GM19395 (cell line): ENCODE measurements around the gene VIM.
A peak's percentile ranks its signal among the peaks of the same experiment; 100 is the strongest.
"Not testable (repeated sequence)": the region's sequence is repeated elsewhere in the genome, so short reads cannot be mapped to it uniquely, and the experiment has no call there.

Source experiments
- ATAC-seq: cut with Tn5 transposase; IDR thresholded peaks from one replicate; pipeline ENCODE4 v1.9.1; 2021; ENCODE audit warnings: mild to moderate bottlenecking, moderate library complexity; ENCODE audit not compliant: unreplicated experiment

VIM gene

DNA sequence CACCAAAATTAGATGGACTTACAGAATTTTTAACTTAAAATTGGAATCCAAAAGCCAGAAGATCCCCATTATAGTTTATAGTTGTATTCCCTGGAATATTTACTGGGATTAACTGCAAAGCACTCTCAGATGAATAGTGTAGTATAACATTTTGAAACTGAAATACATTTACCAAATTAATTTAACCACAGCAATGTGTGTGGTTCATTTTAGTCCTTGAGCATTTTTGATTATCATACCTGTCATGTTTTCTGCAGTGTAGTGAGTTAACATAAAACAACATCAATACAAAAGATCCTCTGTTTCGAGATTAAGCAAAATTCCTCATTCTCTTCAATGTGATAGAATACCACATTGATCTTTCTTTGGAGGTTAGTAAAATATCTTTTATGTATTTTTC is 3.7 kb downstream of the VIM start:
- ATAC-seq, result no peak

DNA sequence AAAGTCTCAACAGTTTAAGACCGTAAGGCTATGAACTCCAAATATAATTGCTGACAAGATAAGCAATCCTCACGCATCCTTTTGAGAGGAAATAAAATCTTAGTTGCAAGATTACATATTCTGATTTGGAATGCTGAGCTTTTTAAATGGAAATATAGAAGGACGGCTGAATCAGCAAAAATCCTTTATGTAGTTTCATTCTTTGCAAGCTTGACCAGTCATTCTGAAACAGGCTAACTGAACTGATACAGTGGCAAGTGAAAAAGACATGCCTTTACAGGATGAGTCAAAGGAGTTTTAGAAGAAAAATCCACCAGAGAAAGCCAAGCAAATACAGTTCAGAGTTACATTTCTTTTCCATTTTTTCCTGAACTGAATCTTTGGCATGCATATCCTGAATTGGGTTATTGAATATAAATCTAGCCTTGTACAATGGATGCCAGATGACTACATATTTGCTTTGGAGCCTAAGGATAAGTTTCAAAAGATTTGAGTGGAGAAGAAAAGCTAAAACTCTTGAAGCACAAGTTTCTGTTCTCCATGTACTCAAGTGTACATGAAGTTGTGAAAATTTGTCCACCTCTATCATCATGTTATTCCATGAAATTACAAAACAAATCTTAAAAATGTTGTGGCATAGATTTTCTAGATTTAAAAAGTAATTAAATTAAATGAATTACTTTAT is 4.4 kb downstream of the VIM start:
- ATAC-seq, result peak; percentile 14

DNA sequence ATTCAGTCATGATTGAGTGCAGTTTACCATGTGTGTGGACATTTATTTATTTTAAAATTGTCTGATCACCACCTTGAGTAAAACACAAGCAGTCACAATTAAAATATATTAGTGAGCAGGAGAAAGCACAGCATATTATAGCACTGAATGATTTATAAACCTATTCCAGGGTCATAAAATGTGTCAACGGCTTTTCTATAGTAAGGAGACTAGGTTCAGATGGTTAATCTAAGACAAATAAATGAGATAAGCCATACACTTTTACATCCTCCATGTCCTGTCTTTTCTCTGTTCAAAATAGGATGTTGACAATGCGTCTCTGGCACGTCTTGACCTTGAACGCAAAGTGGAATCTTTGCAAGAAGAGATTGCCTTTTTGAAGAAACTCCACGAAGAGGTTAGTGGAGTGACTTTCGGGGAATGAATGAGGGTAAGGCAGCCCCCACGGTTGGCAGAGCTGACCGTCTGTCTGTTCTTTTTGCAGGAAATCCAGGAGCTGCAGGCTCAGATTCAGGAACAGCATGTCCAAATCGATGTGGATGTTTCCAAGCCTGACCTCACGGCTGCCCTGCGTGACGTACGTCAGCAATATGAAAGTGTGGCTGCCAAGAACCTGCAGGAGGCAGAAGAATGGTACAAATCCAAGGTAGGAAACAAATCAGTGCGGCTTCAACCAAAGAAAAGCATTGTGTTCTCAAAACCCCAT is 5.4 kb downstream of the VIM start:
- no peak for ATAC-seq

DNA sequence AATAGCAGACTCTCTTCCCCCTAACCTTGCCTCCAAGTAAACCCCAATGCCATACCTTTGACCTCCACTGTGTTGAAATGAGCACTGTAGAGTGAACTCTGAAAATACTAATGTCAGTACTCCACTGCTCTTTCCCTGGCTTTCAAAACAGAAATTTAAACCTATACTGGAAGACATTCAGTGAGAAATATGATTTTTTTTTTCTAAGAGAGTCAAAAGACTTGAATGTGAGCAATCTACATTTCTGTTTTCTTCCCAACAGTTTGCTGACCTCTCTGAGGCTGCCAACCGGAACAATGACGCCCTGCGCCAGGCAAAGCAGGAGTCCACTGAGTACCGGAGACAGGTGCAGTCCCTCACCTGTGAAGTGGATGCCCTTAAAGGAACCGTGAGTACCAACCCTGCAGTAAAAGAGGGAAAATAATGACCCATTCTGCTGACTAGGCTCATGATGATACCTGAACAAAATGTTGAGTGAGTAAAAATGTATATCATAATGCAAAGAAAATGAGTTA is 6.4 kb downstream of the VIM start:
- ATAC-seq, result no peak

DNA sequence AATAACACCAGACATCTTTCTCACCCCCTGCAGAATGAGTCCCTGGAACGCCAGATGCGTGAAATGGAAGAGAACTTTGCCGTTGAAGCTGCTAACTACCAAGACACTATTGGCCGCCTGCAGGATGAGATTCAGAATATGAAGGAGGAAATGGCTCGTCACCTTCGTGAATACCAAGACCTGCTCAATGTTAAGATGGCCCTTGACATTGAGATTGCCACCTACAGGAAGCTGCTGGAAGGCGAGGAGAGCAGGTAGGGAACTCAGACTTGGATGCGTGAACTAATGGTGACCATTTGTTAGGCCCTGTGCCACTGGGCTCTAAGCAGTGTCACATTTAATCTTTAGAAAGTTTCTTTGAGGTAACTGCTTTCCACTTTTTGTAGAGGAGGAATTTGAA is 7.1 kb downstream of the VIM start:
- ATAC-seq, result no peak

DNA sequence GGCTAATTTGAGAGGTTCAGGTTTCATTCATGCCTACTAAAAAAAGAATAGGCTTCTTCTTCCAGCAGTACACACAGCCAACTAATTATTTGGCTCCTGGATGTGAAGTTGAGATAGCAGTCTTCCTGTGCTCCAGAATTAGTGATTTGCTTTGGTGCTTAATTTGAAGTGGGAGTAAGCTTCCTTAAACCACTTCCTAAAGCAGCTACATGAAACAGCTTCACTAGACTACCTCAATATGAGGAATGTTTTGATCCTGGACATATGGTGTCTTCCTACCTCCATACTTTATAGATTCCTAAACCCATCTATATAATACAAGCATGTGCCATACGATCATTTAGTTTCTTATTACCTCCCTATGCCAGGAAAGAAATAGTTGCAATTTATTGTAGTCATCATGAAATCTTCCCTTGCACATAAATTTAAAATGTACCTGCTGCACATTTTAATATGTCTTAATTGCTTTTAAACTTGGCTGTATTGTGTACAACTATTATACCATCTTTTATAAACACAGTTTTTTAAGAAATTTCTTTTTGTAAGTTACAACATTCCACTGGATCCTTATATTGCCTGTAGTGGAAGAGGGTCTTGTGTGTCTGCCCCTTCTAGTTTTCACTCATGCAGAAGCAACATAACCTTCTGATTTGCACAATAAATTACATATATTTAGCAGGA is 8.6 kb downstream of the VIM start:
- no peak for ATAC-seq

DNA sequence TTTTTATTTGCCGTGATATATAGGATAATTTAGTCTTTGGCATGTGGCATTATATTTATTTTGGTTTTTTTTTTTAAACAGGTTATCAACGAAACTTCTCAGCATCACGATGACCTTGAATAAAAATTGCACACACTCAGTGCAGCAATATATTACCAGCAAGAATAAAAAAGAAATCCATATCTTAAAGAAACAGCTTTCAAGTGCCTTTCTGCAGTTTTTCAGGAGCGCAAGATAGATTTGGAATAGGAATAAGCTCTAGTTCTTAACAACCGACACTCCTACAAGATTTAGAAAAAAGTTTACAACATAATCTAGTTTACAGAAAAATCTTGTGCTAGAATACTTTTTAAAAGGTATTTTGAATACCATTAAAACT is 9.1 kb downstream of the VIM start:
- ATAC-seq, result no peak

DNA sequence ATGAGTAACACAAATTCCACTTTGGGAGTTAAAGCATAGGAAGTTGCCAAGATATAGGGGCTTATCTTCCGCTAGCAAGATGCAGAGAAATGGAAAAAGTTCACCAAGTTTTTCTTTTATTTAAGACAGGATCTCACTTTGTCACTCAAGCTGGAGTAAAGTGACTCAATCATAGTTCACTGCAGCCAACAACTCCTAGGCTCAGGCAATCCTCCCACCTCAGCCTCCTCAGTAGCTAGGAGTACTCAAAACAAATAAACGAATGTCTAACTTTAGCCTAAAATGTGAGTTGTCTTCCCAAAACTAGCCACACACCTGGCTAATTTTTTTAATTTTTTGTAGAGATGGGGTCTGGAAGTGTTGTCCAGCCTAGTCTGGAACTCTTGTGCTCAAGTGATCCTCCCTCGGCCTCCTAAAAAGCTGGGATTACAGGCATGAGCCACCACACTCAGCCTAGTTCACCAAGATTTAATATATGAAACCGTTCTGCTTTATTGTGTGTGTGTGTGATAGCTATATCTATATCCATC is 9.9 kb downstream of the VIM start:
- ATAC-seq, result no peak

DNA sequence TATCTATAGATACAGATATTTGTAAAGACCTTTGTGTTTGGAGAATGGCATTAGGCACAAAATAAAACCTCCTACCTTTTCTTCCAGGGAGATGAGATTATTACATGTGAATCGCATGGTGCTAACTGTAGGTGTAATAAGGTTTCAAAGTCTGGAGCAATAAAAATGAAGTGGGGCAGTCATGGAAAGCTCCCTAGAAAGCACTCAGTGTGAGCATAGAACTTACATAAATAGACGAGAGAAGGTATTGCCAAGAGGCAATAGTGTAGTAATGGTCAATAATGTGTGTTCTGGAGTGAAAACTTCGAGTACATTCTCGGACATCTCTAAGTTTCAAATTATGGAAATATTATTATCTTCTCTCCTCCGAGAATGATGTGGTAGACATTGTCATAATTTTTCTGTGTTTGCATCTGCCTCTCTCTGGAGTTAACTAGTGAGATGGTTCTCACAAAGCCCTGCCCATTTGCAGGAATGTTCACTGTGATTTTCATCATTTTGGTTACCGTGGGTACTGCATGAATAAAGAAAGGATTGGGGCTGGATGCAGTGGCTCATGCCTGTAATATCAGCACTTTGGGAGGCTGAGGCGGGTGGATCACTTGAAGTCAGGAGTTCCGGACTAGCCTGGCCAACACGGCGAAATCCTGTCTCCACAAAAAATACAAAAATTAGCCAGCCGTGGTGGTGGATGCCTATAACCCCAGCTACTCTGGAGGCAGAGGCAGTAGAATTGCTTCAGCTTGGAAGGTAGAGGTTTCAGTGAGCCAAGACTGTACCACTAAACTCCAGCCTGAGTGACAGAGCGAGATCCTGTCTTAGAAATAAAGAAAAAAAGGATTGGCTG is 10.6 kb downstream of the VIM start:
- no peak for ATAC-seq

DNA sequence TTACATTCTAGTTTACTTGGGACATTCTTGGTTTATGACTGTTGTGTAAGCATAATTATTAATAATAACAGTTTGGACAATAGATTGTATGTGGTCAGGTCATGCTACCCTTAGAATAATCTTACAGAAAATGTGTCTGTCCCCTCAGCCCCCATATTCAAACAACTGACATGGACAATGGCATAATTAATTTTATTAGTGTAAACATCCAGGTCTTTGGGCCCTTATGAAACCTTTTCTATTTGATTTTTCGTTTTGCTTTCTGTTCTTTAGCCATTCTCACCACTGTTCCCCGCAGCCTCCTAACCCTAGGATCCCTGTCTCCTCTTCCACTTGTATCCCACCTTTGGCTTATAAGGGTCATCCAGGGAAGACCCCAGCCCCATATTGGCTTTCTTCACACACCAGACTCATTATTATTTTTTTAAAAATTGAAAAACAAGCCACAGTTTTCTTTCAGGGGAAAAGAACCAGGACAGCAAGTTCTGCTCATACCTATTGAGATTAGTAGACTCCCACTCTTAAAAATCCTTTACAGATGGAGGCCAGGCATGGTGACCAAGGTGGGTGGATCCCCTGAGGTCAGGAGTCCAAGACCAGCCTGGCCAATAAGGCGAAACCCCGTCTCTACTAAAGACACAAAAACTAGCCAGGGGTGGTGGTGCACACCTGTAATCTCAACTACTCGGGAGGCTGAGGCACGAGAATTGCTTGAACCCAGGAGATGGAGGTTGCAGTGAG is 11.5 kb downstream of the VIM start:
- no peak for ATAC-seq

DNA sequence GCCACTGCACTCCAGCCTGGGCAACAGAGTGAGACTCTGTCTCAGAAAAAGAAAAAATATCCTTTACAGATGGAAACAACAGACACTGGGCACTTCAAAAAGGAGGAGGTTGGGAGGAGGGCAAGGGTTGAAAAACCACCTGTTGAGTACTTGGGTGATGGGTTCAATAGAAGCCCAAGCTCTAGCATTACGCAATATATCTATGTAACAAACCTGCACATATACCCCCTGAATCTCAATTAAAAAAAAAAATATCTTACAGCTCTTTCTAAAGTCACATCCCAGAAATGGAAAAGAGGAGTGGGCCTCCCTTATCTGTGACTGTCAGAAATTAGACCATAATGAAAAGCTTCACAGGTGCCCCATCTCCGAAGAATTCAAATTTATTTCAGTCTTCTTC is 12.1 kb downstream of the VIM start:
- ATAC-seq, result no peak

DNA sequence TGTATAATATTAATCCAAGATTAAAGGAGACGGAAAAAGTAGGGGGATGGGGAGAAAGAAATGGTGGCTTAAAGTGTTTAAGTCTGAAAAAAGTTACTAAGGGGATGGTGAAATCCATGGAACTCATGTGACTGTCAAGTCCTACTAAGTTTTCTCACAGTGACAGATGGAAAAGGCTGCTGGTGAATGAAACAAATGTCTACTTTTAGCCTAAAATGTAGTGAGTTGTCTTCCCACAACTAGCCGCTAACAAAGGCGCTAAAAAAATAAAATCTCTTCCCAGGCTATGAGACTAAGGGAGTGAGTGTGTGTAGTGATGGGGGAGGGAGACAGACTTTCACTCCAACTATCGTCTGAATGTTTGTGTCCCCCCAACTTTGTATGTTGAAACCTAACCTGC is 12.6 kb downstream of the VIM start:
- ATAC-seq, result no peak

DNA sequence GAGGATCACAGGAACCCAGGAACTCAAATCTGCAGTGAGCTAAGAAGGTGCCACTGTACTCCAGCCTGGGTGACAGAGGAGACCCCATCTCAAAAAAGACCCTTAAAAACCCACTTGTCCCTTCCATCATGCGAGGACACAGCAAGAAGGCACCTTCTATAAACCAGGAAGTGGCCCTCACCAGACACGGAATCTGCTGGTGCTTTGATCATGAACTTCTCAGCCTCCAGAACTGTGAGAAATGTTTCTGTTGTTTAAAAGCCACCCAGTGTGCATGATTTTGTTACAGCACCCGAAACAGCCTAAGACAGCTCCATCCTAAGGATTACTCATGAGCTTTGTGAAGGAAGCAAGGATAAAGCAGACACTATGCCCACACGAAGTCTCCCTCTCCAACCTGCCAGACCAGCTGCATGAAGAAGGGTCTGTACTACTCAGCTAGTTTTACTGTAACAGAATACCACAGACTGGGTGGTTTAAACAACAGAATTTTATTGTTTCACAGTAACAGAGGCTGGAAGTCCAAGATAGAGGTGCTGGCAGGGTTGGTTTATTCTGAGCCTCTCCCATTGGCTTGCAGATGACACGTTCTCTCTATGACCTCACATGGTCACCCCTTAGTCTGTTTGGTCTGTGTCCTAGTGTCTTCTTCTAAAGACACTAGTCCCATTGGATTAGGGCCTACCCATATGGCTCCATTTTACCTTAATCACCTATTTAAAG is 13.7 kb downstream of the VIM start:
- no peak for ATAC-seq

DNA sequence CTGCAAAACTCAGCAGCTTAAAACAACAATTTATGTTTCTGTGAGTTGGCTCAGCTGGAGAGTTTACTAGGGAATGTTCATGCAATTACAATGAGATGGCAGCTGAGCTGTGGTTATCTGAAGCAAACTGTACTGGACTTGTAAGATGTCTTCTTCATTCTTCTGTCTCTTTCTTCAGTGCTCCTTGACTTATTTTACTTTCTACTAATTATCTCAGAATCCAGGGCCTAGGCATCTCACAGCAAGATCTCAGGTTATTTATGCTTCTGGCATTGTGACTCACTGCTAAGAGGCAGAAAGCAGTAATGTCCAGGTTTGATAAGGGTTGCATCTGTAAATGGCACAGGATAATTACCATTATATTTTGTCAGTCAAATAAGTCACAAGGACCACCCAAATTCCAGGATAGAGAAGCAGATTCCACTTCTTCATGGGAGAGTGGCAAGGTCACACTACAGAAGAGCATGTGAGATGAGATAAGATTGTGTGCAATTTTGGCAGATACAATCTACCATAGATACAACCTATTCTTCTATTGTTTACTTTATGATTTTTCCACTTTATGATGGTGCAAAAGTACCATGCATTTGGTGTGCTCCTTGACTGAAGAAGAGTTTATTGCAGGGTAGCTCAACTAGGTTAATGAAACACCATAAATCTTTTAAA is 16.8 kb downstream of the VIM start:
- no peak for ATAC-seq

DNA sequence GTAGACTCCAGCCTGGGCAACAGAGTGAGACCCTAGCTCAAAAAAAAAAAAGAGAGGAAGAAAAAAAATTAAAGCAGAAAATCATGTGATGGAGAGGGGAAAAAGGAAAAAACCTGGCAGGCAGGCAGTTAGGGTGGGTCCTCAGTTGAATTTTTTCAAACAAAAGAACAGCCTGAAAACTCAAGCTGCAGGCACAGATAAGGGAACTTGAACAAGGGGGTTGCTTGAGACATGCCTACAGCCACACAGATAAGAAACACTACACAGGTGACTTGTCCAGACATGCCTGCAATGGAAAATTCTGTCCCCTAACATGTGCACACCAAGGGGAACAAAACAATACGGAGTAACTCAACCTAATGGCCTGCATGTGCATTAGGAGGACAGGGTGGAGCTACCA is 19.2 kb downstream of the VIM start:
- no peak for ATAC-seq

DNA sequence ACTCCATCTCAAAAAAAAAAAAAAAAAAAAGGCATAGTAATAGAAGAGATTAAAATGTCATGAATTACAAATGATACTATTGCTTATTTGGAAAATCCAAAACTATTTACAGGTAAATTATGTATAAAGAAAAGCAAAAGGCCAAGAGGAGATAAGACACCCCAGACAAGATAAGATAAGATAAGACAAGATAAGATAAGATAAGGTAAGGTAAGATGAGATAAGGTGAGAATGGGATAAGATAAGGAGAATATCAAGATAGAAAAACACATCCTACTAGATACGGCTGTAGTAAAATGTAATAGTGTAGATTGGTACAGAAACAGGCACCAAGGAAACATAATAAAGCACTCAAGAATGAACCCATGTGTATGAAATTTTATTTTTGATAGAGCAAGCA is 20.9 kb downstream of the VIM start:
- ATAC-seq, result no peak

DNA sequence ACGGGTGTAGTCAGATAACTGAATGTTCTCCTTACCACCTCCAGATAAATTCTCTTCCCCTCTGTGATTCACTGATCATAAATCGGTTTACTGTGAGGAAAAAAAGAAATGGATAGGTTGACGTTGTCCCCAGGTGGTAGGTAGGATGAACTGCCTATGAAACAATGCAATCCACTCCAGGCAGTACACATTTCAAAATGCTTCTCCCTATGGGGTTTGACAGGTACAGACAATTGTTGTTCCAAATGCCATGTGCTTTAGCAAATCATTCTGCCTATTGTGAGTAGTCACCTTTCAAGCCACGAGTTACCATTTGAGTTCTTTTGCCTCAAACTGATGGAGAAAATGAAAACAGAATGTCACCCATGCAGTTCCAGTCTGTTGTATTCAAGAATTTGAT is 21.8 kb downstream of the VIM start:
- ATAC-seq, result no peak

DNA sequence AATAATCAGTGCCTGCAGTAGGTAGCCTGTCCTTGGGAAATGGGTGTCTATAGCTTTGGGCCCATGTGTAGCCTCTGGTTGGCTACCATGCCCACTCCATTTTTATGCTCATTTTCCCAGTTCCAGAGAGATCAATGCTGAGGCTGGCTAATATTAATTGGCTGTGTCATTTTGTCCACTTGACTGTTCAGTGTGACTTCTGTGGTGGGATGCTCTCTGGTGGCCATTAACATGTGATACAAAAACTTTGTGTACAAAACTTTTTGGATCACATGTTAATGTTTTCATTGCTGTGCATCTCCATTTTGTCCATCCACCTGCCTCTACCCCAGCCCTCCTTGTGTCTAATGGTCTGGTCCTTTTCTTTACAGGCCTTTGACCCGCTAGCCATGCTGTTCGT is 22.7 kb downstream of the VIM start:
- no peak for ATAC-seq

DNA sequence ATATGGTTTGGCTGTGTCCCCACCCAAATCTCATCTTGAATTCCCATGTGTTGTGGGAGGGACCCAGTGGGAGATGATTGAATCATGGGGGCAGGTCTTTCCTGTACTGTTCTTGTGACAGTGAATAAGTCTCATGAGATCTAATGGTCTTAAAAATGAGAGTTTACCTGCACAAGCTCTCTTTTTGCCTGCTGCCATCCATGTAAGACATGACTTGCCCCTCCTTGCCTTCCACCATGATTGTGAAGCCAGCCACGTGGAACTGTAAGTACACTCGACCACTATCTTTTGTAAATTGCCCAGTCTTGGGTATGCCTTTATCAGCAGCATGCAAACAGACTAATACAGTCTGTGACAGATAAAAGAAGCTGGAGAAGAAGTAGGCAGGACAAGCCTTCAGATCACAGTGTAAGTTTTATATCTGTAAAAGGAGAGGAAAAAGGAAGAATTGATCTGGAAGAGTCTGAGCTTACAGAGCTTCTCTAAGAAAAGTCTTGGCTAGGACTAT is 26.6 kb downstream of the VIM start:
- not testable (repeated sequence) for ATAC-seq
